Eye (tissue), 1 donor: ENCODE data around the gene GIPC2.
A peak's percentile ranks its signal among the peaks of the same experiment; 100 is the strongest.
"Not testable (repeated sequence)": the region's sequence is repeated elsewhere in the genome, so short reads cannot be mapped to it uniquely, and the experiment has no call there.

Experiments
- DNase-seq: peaks from one replicate; pipeline ENCODE4 v3.0.0-alpha.2; 2015

GIPC2 gene

GRCh38 chr1:78101051-78101450 lies 55.3 kb downstream of the GIPC2 start:
- no peak for DNase-seq

GRCh38 chr1:78101514-78101913 lies 55.7 kb downstream of the GIPC2 start:
- peak; percentile 23 for DNase-seq

- DNase-seq, result no peak
Measured at GRCh38 chr1:78102082-78102481, 56.3 kb downstream of the GIPC2 start.

GRCh38 chr1:78102916-78103315 lies 57.1 kb downstream of the GIPC2 start:
- no peak for DNase-seq

- no peak for DNase-seq
Measured at GRCh38 chr1:78104322-78104721, 58.6 kb downstream of the GIPC2 start.

GRCh38 chr1:78109659-78110058 lies 63.9 kb downstream of the GIPC2 start:
- DNase-seq, result not testable (repeated sequence)

- DNase-seq, result no peak
Measured at GRCh38 chr1:78113156-78113916, 67.6 kb downstream of the GIPC2 start.

GRCh38 chr1:78114034-78114956 lies 68.5 kb downstream of the GIPC2 start:
- DNase-seq, result peak; percentile 91

GRCh38 chr1:78120485-78120884 lies 74.7 kb downstream of the GIPC2 start:
- not testable (repeated sequence) for DNase-seq

- no peak for DNase-seq
Measured at GRCh38 chr1:78121710-78122109, 75.9 kb downstream of the GIPC2 start.

GRCh38 chr1:78122389-78122788 lies 76.6 kb downstream of the GIPC2 start:
- no peak for DNase-seq

GRCh38 chr1:78126506-78126905 lies 80.7 kb downstream of the GIPC2 start:
- no peak for DNase-seq

GRCh38 chr1:78132174-78132947 lies 86.6 kb downstream of the GIPC2 start:
- no peak for DNase-seq

GRCh38 chr1:78132948-78133322 lies 87.2 kb downstream of the GIPC2 start:
- no peak for DNase-seq

GRCh38 chr1:78136680-78137079 lies 90.9 kb downstream of the GIPC2 start:
- no peak for DNase-seq

- DNase-seq, result no peak
Measured at GRCh38 chr1:78141531-78142231, 95.9 kb downstream of the GIPC2 start.

- DNase-seq, result no peak
Measured at GRCh38 chr1:78142736-78143135, 97.0 kb downstream of the GIPC2 start.

- DNase-seq, result no peak
Measured at GRCh38 chr1:78143152-78143551, 97.4 kb downstream of the GIPC2 start.

- DNase-seq, result no peak
Measured at GRCh38 chr1:78143673-78144072, 97.9 kb downstream of the GIPC2 start.

- DNase-seq, result peak; percentile 80
Measured at GRCh38 chr1:78145105-78145580, 99.4 kb downstream of the GIPC2 start.

- no peak for DNase-seq
Measured at GRCh38 chr1:78146205-78146771, 100.5 kb downstream of the GIPC2 start.

GRCh38 chr1:78147031-78147430 lies 101.3 kb downstream of the GIPC2 start:
- no peak for DNase-seq
